WTC11 (cell line): ENCODE results near the gene TREML2. TPM values are rescaled to one million over a fixed set of nuclear protein-coding genes. Genes with fewer than 3 reads are reported as not detected.
A peak's percentile ranks its signal among the peaks of the same experiment; 100 is the strongest.

Experiments
- ATAC-seq: fragments of 200-7000 bp; cut with Tn5 transposase; 2 replicates; pipeline ENCODE4 v1.10.0; 2021; ENCODE audit warnings: mild to moderate bottlenecking, moderate library complexity
- CTCF ChIA-PET: fragments of 300-600 bp; sonication (Branson Sonifier 250); formaldehyde crosslinking; loops from one replicate; lab custom pipeline; 2021; ENCODE audit warnings: antibody characterized with exemption; lab: Charles Lee
- POLR2A ChIA-PET: fragments of 350-600 bp; sonication (Branson Sonifier 250); formaldehyde crosslinking; loops from one replicate; lab custom pipeline; 2021; ENCODE audit warnings: antibody characterized with exemption; lab: Charles Lee
- DNase-seq: peaks from one replicate; pipeline ENCODE4 v3.0.0; 2021; ENCODE audit warnings: low spot score
- H3K27ac Mint-ChIP-seq: 2 replicates; pipeline ENCODE4 v1.8.0; 2021; ENCODE audit warnings: mixed read lengths
- H3K27me3 Mint-ChIP-seq: 2 replicates; pipeline ENCODE4 v1.8.0; 2021; ENCODE audit warnings: low read depth, mild to moderate bottlenecking, moderate library complexity, mixed read lengths
- H3K36me3 Mint-ChIP-seq: 2 replicates; pipeline ENCODE4 v1.8.0; 2021; ENCODE audit warnings: mixed read lengths
- H3K4me1 Mint-ChIP-seq: 2 replicates; pipeline ENCODE4 v1.8.0; 2022; ENCODE audit warnings: mixed read lengths
- H3K4me3 Mint-ChIP-seq: 2 replicates; pipeline ENCODE4 v1.8.0; 2021; ENCODE audit warnings: mild to moderate bottlenecking, moderate library complexity, mixed read lengths
- H3K9me3 Mint-ChIP-seq: 2 replicates; pipeline ENCODE4 v1.8.0; 2021; ENCODE audit warnings: mixed read lengths
- ARID4B ChIP-seq: sonication (generic); formaldehyde crosslinking; IDR thresholded peaks from 2 replicates; pipeline ENCODE4 v1.8.0; 2023; ENCODE audit warnings: missing genetic modification reagents, mild to moderate bottlenecking, borderline replicate concordance
- ELF4 ChIP-seq: sonication (generic); formaldehyde crosslinking; IDR thresholded peaks from 2 replicates; pipeline ENCODE4 v1.8.1; 2022; ENCODE audit warnings: low read depth, mild to moderate bottlenecking, moderate library complexity, missing genetic modification reagents
- GTF2I ChIP-seq: fragments of 250-450 bp; sonication (Bioruptor Pico); conservative IDR thresholded peaks from 2 replicates; pipeline ENCODE4 v1.4.0; 2021; ENCODE audit warnings: mild to moderate bottlenecking
- IRF2 ChIP-seq: sonication (generic); formaldehyde crosslinking; IDR thresholded peaks from 2 replicates; pipeline ENCODE4 v1.8.0; 2022; ENCODE audit warnings: low read depth, missing genetic modification reagents, borderline replicate concordance
- NFE2L1 ChIP-seq: sonication (generic); formaldehyde crosslinking; IDR thresholded peaks from 2 replicates; pipeline ENCODE4 v1.8.1; 2023; ENCODE audit warnings: missing genetic modification reagents
- NR3C1 ChIP-seq: sonication (generic); formaldehyde crosslinking; conservative IDR thresholded peaks from 2 replicates; pipeline ENCODE4 v1.8.1; 2023; ENCODE audit warnings: low read depth, mild to moderate bottlenecking, missing genetic modification reagents
- RELA ChIP-seq: sonication (generic); formaldehyde crosslinking; IDR thresholded peaks from 2 replicates; pipeline ENCODE4 v1.8.1; 2022; ENCODE audit warnings: missing genetic modification reagents, mild to moderate bottlenecking, borderline replicate concordance
- SOX15 ChIP-seq: fragments of 250-450 bp; sonication (Bioruptor Pico); IDR thresholded peaks from 2 replicates; pipeline ENCODE4 v1.9.0; 2021; ENCODE audit warnings: mild to moderate bottlenecking
- SP1 ChIP-seq: sonication (generic); formaldehyde crosslinking; conservative IDR thresholded peaks from 2 replicates; pipeline ENCODE4 v1.8.1; 2022; ENCODE audit warnings: missing genetic modification reagents
- TEAD4 ChIP-seq: sonication (generic); formaldehyde crosslinking; IDR thresholded peaks from 2 replicates; pipeline ENCODE4 v1.8.0; 2022; ENCODE audit warnings: mild to moderate bottlenecking, missing genetic modification reagents
- TP53 ChIP-seq: sonication (generic); formaldehyde crosslinking; IDR thresholded peaks from 2 replicates; pipeline ENCODE4 v1.8.1; 2023; ENCODE audit warnings: mild to moderate bottlenecking, missing genetic modification reagents
- ZBTB43 ChIP-seq: sonication (generic); formaldehyde crosslinking; IDR thresholded peaks from 2 replicates; pipeline ENCODE4 v1.8.1; 2023; ENCODE audit warnings: mild to moderate bottlenecking, missing genetic modification reagents
- ZNF121 ChIP-seq: sonication (generic); formaldehyde crosslinking; IDR thresholded peaks from 2 replicates; pipeline ENCODE4 v1.8.0; 2023; ENCODE audit warnings: missing genetic modification reagents
- ZNF416 ChIP-seq: fragments of 250-450 bp; sonication (Bioruptor Pico); IDR thresholded peaks from 2 replicates; pipeline ENCODE4 v1.9.0; 2021; ENCODE audit warnings: mild to moderate bottlenecking, inconsistent platforms
- ZNF423 ChIP-seq: fragments of 250-450 bp; sonication (Bioruptor Pico); IDR thresholded peaks from 2 replicates; pipeline ENCODE4 v2.1.2; 2022; ENCODE audit warnings: mild to moderate bottlenecking, moderate library complexity
- total RNA-seq: library from RNA; stranded (reverse); gene quantifications from 3 replicates; pipeline ENCODE4 v1.2.3, GENCODE V29; 2021
- TF ChIP-seq, protein P1 (sequence below): sonication (generic); formaldehyde crosslinking; IDR thresholded peaks from 2 replicates; pipeline ENCODE4 v1.8.0; 2022; ENCODE audit warnings: mild to moderate bottlenecking, missing genetic modification reagents
- TF ChIP-seq, protein P2 (sequence below): fragments of 250-450 bp; sonication (Bioruptor Pico); IDR thresholded peaks from 2 replicates; pipeline ENCODE4 v1.9.0; 2021; ENCODE audit warnings: mild to moderate bottlenecking

The TREML2 gene
- total RNA-seq, 1 experiment from 2014 or later, result 0.15 TPM

GRCh38 chr6:41239467-41240159 is 38.7 kb upstream of the TREML2 start:
- ChIA-PET CTCF (interaction anchor here (1.1 to 2.8 kb wide), 2 partner anchors 11 to 48 kb away, joined by 3 to 9 read pairs; partner anchors contain the start of gene TREML4), POLR2A (no interaction called here)
- H3K27me3 Mint-ChIP-seq, result peaks cover 52% of the 10 kb centered on the region
- peaks cover 14% of the 10 kb centered on the region for H3K4me1 Mint-ChIP-seq
- H3K36me3 Mint-ChIP-seq, result no peaks in the 10 kb centered on the region
- H3K27ac Mint-ChIP-seq, result no peak overlapping the region
- DNase-seq, result peak; percentile 61
- no peaks in the 10 kb centered on the region for H3K9me3 Mint-ChIP-seq
- peak overlapping the region; percentile 79 for H3K4me3 Mint-ChIP-seq
- TF ChIP-seq ELF4 (CRISPR knock-in tag), result no peak
- TF ChIP-seq TP53 (CRISPR knock-in tag), result no peak
- peak; percentile 6; the same call in 1 of the 2 replicates for TF ChIP-seq ZNF423 (CRISPR knock-in tag)
- no peak for TF ChIP-seq NR3C1 (CRISPR knock-in tag)
- no peak for TF ChIP-seq SOX15 (CRISPR knock-in tag)
- no peak for TF ChIP-seq ZNF121 (CRISPR knock-in tag)
- no peak for TF ChIP-seq RELA
- TF ChIP-seq GTF2I (CRISPR knock-in tag), result no peak
- no peak for TF ChIP-seq TEAD4 (CRISPR knock-in tag)
- peak; percentile 93 for ATAC-seq

DNA sequence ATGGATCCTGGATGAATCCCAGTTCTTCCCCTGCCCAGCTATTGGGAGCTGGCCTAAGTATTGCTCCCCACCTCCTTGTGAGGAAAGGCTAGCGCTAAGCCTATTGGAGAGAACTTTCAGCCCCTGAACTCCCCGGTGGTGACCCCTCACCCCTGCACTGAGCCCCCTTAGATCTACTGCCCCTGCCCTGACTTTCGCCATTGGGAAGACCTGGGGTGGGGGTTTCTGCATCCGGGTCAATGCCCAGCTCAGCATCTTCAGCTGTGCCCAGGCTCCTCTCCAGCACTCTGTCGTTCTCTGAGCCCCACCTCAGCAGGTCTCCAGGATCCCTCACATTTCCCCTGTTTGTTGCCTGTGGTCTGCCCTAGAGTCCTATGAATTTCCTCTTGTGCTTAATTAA is 36.2 kb upstream of the TREML2 start:
- ATAC-seq (no peak), DNase-seq (no peak)
- peaks cover 14% of the 10 kb centered on the region for H3K4me1 Mint-ChIP-seq
- H3K9me3 Mint-ChIP-seq, result no peaks in the 10 kb centered on the region
- ChIA-PET CTCF (interaction anchor here (1.4 to 2.8 kb wide), 2 partner anchors 45 to 98 kb away, joined by 3 to 9 read pairs; no protein-coding TSS in a partner anchor), POLR2A (no interaction called here)
- no peaks in the 10 kb centered on the region for H3K36me3 Mint-ChIP-seq
- peaks cover 29% of the 10 kb centered on the region for H3K27me3 Mint-ChIP-seq
- H3K27ac Mint-ChIP-seq, result no peak overlapping the region
- TF ChIP-seq, protein P1, sequence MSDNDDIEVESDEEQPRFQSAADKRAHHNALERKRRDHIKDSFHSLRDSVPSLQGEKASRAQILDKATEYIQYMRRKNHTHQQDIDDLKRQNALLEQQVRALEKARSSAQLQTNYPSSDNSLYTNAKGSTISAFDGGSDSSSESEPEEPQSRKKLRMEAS (CRISPR knock-in tag), result no peak
- no peak for TF ChIP-seq NFE2L1 (CRISPR knock-in tag)
- no peak for TF ChIP-seq SP1
- no peak for TF ChIP-seq ARID4B
- TF ChIP-seq, protein P2, sequence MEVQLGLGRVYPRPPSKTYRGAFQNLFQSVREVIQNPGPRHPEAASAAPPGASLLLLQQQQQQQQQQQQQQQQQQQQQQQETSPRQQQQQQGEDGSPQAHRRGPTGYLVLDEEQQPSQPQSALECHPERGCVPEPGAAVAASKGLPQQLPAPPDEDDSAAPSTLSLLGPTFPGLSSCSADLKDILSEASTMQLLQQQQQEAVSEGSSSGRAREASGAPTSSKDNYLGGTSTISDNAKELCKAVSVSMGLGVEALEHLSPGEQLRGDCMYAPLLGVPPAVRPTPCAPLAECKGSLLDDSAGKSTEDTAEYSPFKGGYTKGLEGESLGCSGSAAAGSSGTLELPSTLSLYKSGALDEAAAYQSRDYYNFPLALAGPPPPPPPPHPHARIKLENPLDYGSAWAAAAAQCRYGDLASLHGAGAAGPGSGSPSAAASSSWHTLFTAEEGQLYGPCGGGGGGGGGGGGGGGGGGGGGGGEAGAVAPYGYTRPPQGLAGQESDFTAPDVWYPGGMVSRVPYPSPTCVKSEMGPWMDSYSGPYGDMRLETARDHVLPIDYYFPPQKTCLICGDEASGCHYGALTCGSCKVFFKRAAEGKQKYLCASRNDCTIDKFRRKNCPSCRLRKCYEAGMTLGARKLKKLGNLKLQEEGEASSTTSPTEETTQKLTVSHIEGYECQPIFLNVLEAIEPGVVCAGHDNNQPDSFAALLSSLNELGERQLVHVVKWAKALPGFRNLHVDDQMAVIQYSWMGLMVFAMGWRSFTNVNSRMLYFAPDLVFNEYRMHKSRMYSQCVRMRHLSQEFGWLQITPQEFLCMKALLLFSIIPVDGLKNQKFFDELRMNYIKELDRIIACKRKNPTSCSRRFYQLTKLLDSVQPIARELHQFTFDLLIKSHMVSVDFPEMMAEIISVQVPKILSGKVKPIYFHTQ (CRISPR knock-in tag), result no peak
- no peak overlapping the region for H3K4me3 Mint-ChIP-seq

DNA sequence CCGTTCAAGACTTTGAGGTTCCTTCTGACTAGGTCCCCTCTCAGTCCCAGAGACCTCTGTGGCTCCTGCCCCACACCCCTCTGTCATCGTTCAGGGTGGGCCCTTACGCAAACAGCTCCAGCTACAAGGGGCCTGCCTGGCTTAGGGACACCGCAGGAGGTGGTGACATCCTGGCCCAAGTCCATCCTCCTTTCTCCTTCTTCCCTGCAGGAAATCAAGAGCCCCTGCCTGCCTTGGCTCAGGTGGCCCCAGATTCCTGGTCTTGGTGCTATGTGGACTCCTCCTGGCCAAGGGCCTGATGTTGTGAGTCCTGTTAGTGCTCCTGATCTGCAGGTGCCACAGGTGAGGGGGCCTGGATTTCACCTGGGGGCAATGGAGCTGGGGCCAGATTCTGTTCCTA is 35.3 kb upstream of the TREML2 start:
- no peak for TF ChIP-seq ZNF416 (CRISPR knock-in tag)
- TF ChIP-seq IRF2 (CRISPR knock-in tag), result no peak
- TF ChIP-seq ZBTB43 (CRISPR knock-in tag), result no peak
- Mint-ChIP-seq H3K4me3 (no peak overlapping the region), H3K27ac (no peak overlapping the region), H3K4me1 (peaks cover 14% of the 10 kb centered on the region), H3K9me3 (no peaks in the 10 kb centered on the region), H3K27me3 (peaks cover 22% of the 10 kb centered on the region), H3K36me3 (no peaks in the 10 kb centered on the region)
- ChIA-PET POLR2A (no interaction called here), CTCF (interaction anchor here (1.2 to 1.4 kb wide), 2 partner anchors 45 to 98 kb away, joined by 3 to 5 read pairs; no protein-coding TSS in a partner anchor)
- ATAC-seq, result no peak
- no peak for DNase-seq
